GM12864 (cell line): ENCODE results near the gene NDUFS1.
"Not testable (repeated sequence)": the region's sequence is repeated elsewhere in the genome, so short reads cannot be mapped to it uniquely, and the experiment has no call there.

ENCODE experiments used
- DNase-seq: peaks from one replicate; pipeline ENCODE4 v3.0.0-alpha.2; 2011; ENCODE audit warnings: low read depth
- H3K4me3 ChIP-seq: 2 replicates; pipeline ENCODE4 v1.5.1; 2011; ENCODE audit warnings: mild to moderate bottlenecking, low read depth, low read length, control low read depth
- TF ChIP-seq, protein P1 (sequence below): IDR thresholded peaks from 2 replicates; pipeline ENCODE4 v1.5.1; 2011; ENCODE audit warnings: low read depth, mild to moderate bottlenecking, moderate library complexity, low read length, control low read depth, inconsistent platforms; ENCODE audit errors: missing control alignments

The NDUFS1 gene

DNA sequence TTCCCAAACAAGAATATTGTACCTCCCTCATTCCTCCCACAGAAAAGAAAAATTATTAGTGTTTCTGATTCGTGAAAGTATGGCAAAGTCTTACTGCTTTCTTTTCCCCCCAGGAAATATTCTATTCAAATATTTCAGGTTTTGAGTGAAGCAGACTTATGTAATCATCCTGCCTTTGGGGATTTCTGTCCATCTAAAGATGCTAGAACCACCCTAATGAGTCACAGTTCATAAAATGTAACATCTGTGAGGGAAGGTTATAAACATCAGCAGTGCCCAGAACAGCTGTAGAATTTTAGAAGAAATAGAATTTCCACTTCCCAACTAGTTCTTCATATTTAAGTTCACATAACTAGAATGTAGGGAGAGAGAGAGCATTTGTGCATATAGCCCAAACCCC is 39.4 kb upstream of the NDUFS1 start:
- TF ChIP-seq, protein P1, sequence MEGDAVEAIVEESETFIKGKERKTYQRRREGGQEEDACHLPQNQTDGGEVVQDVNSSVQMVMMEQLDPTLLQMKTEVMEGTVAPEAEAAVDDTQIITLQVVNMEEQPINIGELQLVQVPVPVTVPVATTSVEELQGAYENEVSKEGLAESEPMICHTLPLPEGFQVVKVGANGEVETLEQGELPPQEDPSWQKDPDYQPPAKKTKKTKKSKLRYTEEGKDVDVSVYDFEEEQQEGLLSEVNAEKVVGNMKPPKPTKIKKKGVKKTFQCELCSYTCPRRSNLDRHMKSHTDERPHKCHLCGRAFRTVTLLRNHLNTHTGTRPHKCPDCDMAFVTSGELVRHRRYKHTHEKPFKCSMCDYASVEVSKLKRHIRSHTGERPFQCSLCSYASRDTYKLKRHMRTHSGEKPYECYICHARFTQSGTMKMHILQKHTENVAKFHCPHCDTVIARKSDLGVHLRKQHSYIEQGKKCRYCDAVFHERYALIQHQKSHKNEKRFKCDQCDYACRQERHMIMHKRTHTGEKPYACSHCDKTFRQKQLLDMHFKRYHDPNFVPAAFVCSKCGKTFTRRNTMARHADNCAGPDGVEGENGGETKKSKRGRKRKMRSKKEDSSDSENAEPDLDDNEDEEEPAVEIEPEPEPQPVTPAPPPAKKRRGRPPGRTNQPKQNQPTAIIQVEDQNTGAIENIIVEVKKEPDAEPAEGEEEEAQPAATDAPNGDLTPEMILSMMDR, result no peak
- no peak for DNase-seq
- H3K4me3 ChIP-seq, result no peak overlapping the region

DNA sequence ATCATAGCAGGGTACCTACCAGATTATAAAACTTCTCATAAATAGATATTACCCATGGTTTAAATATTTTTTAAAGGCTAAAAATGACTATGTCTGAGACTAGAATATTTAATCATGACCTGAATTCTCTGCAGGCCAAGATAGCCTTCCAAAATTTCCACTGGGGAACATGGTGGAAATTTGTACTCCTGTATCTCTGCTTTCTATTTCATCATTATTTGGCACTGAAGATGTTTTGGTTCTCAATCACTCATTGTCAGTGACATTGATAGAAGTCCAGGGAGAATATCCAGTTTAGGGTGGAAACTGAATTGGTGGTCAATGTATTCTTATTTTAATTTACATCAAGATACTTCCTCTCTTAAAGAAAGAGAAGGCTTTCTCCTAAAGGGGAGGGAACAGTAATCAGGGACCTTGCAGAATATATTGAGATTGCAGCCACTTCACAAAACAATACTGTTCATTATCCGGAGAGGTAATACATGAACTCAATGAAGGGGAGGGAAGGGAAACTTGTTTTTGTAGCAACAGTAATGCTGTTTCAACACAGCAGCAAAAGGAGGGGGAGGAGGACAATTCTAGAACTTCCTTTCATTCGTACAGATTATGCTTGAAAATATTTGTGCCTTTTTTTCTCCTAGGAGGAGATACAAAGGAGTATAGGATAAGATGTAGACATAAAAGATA is 34.6 kb upstream of the NDUFS1 start:
- no peak for DNase-seq
- no peak overlapping the region for H3K4me3 ChIP-seq
- TF ChIP-seq, protein P1, result no peak

DNA sequence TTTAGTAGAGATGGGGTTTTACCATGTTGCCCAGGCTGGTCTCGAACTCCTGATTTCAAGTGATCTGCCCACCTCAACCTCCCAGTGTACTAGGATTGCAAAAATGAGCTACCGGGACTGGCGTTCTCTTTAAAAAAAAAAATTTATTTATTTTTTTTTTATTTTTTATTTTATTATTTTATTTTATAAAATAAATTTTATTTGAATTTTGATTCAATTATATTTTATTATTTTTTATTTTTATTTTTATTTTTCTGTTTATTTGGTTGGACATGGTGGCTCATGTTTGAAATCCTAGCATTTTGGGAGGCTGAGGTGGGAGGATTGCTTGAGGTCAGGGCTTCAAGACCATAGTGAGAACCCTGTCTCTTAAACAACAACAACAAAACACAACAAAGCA is 32.9 kb upstream of the NDUFS1 start:
- TF ChIP-seq, protein P1, result no peak
- no peak for DNase-seq
- no peak overlapping the region for H3K4me3 ChIP-seq

DNA sequence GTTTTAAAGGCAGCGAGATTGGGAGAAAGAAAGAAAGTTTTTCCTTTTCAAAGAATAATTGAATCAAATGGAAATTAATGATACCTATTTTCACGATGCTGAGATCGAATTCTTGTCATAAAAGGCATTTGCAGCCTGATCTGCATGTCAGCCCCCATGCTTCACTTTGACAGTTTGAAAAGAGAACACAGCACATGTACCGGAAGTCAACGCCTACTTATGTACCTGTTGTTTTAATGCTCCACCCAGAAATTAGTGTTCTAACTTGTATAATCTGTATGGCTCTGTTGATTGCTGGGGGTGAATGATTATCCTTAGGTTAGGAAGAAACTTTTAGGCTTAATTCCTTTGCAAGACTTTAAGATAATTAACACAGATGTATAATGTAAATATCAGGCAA is 31.4 kb upstream of the NDUFS1 start:
- DNase-seq, result no peak
- TF ChIP-seq, protein P1, result no peak
- no peak overlapping the region for H3K4me3 ChIP-seq

DNA sequence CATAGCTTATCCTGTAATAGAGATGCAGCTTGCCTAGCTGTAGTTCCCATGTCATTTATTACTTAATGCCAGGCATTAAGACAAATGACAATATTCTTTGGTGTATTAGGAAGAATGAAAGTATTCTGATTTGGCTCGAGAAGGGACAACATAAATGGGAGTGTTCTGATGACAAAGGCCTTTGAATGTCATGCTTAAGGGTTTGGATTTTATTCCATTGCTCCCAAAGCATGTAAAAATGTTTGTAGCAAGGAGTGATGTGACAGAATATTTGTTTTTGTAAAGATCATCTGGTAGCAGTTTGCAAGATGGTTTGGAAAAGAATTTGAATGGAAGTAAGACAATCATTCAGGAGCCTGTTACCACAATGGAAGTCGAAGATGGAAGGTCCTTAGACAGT is 30.9 kb upstream of the NDUFS1 start:
- no peak for DNase-seq
- H3K4me3 ChIP-seq, result no peak overlapping the region
- TF ChIP-seq, protein P1, result no peak

DNA sequence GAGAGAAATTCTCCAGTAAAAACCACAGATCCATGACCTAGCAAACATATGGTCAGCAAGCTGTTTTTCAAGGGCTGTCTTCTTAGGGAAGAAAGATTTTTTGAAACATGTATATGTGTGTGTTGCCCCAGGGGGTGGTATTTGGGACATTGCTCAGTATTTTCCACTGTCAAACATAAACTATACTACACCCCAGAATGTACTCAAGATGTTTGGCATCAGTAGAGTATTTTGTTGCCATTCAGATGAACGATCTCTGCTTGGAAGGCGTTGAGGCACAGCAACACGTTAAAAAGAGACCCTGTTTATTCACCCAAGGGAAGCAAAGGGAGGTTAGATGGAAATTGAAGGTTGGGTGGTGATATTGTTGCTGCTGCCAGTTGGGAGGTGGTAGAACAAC is 30.4 kb upstream of the NDUFS1 start:
- TF ChIP-seq, protein P1, result no peak
- DNase-seq, result no peak
- no peak overlapping the region for H3K4me3 ChIP-seq

DNA sequence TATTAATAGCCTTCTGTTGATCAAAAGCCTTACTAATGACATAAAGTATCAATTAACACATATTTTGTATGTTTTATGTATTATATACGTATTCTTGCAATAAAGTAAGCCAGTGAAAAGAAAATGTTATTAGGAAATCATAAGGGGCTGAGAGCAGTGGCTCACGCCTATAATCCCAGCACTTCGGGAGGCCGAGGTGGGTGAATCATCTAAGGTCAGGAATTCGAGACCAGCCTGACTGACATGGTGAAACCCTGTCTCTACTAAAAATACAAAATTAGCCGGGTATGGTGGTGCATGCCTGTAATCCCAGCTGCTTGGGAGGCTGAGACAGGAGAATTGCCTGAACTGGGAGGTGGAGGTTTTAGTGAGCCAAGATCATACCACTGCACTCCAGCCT is 22.3 kb upstream of the NDUFS1 start:
- not testable (repeated sequence) for H3K4me3 ChIP-seq, DNase-seq

DNA sequence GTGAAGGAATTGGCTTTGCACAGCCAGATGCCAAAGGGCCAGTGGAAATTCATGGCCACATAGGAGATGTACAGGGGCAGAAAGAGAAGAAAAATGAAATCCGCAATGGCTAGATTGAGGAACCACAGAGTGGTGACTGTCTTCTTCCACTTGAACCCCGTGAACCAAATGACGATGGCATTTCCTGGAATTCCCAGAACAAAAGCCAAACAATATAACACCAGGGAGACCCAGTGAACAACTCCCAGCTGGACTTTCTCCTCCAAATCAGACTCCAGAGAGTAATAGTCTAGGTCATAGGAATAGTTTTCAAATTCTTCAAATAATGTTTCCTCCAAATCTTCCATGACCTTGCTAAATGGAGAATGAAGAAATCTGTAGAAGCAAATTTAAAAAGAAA is 17.7 kb upstream of the NDUFS1 start:
- no peak for DNase-seq
- H3K4me3 ChIP-seq, result no peak overlapping the region
- TF ChIP-seq, protein P1, result no peak
